ENCODE data around the gene SECISBP2. TPM values are rescaled to one million over a fixed set of nuclear protein-coding genes. Genes with fewer than 3 reads are reported as not detected.

SECISBP2 gene
- total and polyA plus RNA-seq, 7 donors: 26.2 to 80.8 (median 40.2) TPM

DNA sequence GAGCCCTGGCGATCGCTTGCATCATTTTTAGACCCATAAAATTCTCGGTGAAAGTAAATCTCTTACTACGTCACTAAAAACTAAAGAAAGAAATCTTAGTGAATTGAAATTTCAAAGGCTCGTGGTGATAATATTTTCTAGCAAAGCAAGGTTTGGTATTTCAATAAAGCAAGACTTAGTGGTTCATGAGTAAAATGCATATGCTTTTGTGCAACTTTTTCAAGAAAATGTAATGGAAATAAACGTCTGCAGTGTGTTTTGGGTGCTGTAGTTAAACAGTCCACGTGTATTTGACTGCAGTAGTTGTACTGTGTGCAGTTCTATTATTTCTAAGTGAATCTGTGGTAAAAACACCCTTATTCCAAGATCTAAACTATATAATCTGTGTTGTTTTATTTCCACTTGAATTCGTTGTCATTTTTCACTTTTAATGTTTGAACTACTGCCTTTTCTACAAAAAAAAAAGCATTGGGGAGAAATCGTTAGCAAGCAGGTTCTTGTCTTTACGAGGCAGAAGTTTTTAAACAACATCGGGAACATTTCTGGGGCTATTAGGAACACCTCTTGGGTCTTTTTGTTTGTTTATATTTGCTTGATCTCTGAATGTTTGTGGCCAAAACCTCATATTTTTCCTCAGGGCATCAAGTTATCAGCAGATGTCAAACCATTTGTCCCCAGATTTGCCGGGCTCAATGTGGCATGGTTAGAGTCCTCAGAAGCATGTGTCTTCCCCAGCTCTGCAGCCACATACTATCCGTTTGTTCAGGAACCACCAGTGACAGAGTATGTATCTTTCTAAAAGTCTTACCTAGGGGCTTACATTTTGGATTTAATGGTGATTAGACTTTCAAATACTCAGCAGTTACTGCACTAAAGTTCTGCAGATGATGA lies 960 bp downstream of the SECISBP2 start:
- WGBS, 3 donors: 1 to 3% (median 2%) methylated on average over 13 of the region's 13 CpGs
- H3K4me1 ChIP-seq: peaks cover 52% of the 10 kb centered on the region

DNA sequence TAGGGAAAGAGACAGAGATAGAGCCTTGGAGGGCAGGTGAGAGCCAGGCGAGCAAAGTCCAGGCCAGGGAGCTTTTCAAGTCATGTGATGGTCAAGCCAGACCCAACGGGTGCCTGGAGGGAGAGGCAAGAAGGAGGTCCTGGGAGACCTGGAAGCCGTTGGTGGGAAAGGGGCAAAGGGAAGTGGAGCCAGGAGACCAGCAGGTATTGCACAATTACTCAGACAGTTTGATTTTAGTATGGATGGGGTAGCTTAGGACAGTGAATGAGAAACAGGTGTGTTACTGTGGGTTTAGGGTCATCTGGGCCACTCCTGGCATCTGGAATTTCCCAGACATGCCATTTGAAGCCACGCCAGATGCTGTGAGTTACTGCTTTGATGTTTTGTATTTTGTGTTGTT lies 5.1 kb downstream of the SECISBP2 start:
- Histone ChIP-seq H3K4me3 (no peak overlapping the region), H3K4me1 (peaks cover 56% of the 10 kb centered on the region), H3K9me3 (no peaks in the 10 kb centered on the region), H3K36me3 (ENCODE audit: insufficient read depth in 1 of 2, low read depth in 1 of 2) (peaks cover 8 to 54% of the 10 kb centered on the region in 2 donors), H3K27ac (peak overlapping the region; percentile 47), H3K27me3 (ENCODE audit: insufficient read depth in 3 of 3, low read length in 2 of 3) (no peaks in the 10 kb centered on the region)
- WGBS, 3 donors: 38 to 46% (median 43%) methylated on average over 4 of the region's 4 CpGs
- DNase-seq (no peak), ATAC-seq (no peak)
- intact Hi-C loops (cut with DNase I): loop anchor here in 1 of 2 donors (10.0 kb wide), 1 partner anchor 221 kb away; no protein-coding TSS in a partner anchor
- TF ChIP-seq, protein P1, sequence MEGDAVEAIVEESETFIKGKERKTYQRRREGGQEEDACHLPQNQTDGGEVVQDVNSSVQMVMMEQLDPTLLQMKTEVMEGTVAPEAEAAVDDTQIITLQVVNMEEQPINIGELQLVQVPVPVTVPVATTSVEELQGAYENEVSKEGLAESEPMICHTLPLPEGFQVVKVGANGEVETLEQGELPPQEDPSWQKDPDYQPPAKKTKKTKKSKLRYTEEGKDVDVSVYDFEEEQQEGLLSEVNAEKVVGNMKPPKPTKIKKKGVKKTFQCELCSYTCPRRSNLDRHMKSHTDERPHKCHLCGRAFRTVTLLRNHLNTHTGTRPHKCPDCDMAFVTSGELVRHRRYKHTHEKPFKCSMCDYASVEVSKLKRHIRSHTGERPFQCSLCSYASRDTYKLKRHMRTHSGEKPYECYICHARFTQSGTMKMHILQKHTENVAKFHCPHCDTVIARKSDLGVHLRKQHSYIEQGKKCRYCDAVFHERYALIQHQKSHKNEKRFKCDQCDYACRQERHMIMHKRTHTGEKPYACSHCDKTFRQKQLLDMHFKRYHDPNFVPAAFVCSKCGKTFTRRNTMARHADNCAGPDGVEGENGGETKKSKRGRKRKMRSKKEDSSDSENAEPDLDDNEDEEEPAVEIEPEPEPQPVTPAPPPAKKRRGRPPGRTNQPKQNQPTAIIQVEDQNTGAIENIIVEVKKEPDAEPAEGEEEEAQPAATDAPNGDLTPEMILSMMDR (IDR thresholded peaks at IDR 0.05): no peak

More for the DNA sequence above, 960 bp downstream of the SECISBP2 start:
- TF ChIP-seq, protein P1 (IDR thresholded peaks at IDR 0.05): no peak
- intact Hi-C loops (cut with DNase I): loop anchor here in 1 of 2 donors (2.0 kb wide), 1 partner anchor 230 kb away; no protein-coding TSS in a partner anchor
- Histone ChIP-seq H3K4me3 (peak overlapping the region; percentile 93), H3K36me3 (ENCODE audit: insufficient read depth in 1 of 2, low read depth in 1 of 2) (peaks cover 0 to 42% of the 10 kb centered on the region in 2 donors), H3K27ac (peak overlapping the region; percentile 100), H3K9me3 (no peaks in the 10 kb centered on the region), H3K27me3 (ENCODE audit: insufficient read depth in 3 of 3, low read length in 2 of 3) (no peaks in the 10 kb centered on the region)
- ATAC-seq: no peak
- DNase-seq: no peak

DNA sequence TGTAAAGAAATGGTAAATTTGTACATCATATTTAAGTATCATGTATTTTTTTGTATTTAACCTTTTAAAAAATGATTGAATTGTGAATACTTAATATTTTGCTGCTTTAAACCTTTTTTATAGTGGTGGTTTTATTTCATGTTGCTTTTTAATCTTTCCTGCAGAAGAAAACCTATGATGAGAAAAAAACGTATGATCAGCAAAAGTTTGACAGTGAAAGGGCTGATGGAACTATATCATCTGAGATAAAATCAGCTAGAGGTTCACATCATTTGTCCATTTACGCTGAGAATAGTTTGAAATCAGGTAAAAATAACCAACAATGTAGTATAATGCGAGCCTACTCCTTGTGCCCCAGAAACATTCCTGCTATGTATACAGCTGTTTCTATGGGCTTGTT lies 7.4 kb downstream of the SECISBP2 start:
- ATAC-seq (no peak), DNase-seq (no peak)
- H3K4me3 ChIP-seq: no peak overlapping the region
- no peaks in the 10 kb centered on the region for H3K9me3 ChIP-seq
- H3K4me1 ChIP-seq: peaks cover 42% of the 10 kb centered on the region
- WGBS, 3 donors: 83 to 86% (median 85%) methylated on average over 3 of the region's 3 CpGs
- no peaks in the 10 kb centered on the region for H3K27me3 ChIP-seq (ENCODE audit: insufficient read depth in 3 of 3, low read length in 2 of 3)
- no peak overlapping the region for H3K27ac ChIP-seq
- TF ChIP-seq, protein P1 (IDR thresholded peaks at IDR 0.05): no peak
- H3K36me3 ChIP-seq (ENCODE audit: insufficient read depth in 1 of 2, low read depth in 1 of 2): peaks cover 12 to 66% of the 10 kb centered on the region in 2 donors
- intact Hi-C loops (cut with DNase I): loop anchor here in 1 of 2 donors (10.0 kb wide), 1 partner anchor 219 kb away; no protein-coding TSS in a partner anchor

DNA sequence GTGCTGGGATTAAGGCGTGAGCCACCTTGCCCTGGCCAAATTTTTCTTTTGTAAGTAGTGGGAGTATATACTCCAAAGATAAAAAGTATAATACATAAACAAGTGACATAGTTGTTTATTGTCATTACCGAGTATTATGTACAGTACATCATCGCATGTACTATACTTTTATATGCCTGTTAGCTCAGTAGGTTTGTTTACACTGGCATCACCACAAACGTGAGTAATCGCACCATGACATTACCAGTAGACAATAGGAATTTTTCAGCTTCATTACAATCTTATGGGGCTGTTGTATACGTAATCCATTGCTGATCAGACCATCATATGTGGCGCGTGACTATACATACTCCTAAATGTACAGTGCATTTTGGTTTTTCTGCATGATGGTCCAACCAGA lies 9.8 kb downstream of the SECISBP2 start:
- H3K4me1 ChIP-seq: peaks cover 20% of the 10 kb centered on the region
- 91 to 93% (median 92%) methylated on average over 8 of the region's 8 CpGs for WGBS, 3 donors
- no peaks in the 10 kb centered on the region for H3K27me3 ChIP-seq (ENCODE audit: insufficient read depth in 3 of 3, low read length in 2 of 3)
- H3K36me3 ChIP-seq (ENCODE audit: insufficient read depth in 1 of 2, low read depth in 1 of 2): peaks cover 15 to 81% of the 10 kb centered on the region in 2 donors
- H3K27ac ChIP-seq: no peak overlapping the region
- ATAC-seq: no peak
- no peak for DNase-seq
- TF ChIP-seq, protein P1 (IDR thresholded peaks at IDR 0.05): no peak
- no peak overlapping the region for H3K4me3 ChIP-seq
- intact Hi-C loops (cut with DNase I): loop anchor here in 1 of 2 donors (10.0 kb wide), 1 partner anchor 217 kb away; no protein-coding TSS in a partner anchor
- H3K9me3 ChIP-seq: no peaks in the 10 kb centered on the region
